ENCODE results near the gene FHDC1. TPM values are rescaled to one million over a fixed set of nuclear protein-coding genes. Genes with fewer than 3 reads are reported as not detected.

FHDC1 gene
- total RNA-seq, 3 donors from 2014 or later, result 0.05 to 0.11 TPM; not detected in 1

DNA sequence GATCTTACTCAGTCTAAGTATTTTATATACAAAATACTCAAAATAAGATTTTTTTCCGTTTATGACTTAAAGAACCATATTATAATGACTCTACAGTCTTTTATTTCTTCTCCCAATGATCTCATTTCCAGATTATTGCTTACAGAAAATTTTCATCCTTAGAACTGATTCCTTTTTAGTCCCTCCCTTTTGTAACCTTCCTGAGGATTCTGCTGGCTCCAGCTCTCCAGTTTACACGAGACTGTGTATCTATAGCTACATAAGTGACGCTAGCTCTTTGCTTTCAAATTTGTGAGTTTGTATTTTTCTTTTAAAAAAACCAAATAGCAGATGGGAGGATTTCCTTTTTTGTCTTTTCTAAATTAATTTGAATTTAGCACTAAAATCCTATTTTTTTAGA, 24.0 kb downstream of the FHDC1 start:
- DNase-seq (no peak), ATAC-seq (no peak)
- no peaks in the 10 kb centered on the region for H3K36me3 Mint-ChIP-seq (ENCODE audit: insufficient read depth)
- H3K4me3 Mint-ChIP-seq, result no peak overlapping the region
- no peaks in the 10 kb centered on the region for H3K9me3 Mint-ChIP-seq
- peaks cover 2% of the 10 kb centered on the region for H3K27me3 Mint-ChIP-seq (ENCODE audit: low read depth)
- H3K4me1 Mint-ChIP-seq (ENCODE audit: low read depth), result peaks cover 3% of the 10 kb centered on the region

- Mint-ChIP-seq H3K4me3 (no peak overlapping the region), H3K36me3 (ENCODE audit: insufficient read depth) (no peaks in the 10 kb centered on the region), H3K9me3 (no peaks in the 10 kb centered on the region), H3K27me3 (ENCODE audit: low read depth) (no peaks in the 10 kb centered on the region), H3K4me1 (ENCODE audit: low read depth) (peaks cover 3% of the 10 kb centered on the region)
- no peak for ATAC-seq
- DNase-seq, result no peak
These were observed 25.1 kb downstream of the FHDC1 start for GRCh38 chr4:152961014-152961772.

GRCh38 chr4:152961773-152962115, 25.6 kb downstream of the FHDC1 start:
- Mint-ChIP-seq H3K4me3 (no peak overlapping the region), H3K4me1 (ENCODE audit: low read depth) (peaks cover 3% of the 10 kb centered on the region), H3K27me3 (ENCODE audit: low read depth) (no peaks in the 10 kb centered on the region), H3K36me3 (ENCODE audit: insufficient read depth) (no peaks in the 10 kb centered on the region), H3K9me3 (no peaks in the 10 kb centered on the region)
- ATAC-seq (no peak), DNase-seq (no peak)

- Mint-ChIP-seq H3K36me3 (ENCODE audit: insufficient read depth) (no peaks in the 10 kb centered on the region), H3K4me3 (no peak overlapping the region), H3K27me3 (ENCODE audit: low read depth) (no peaks in the 10 kb centered on the region), H3K4me1 (ENCODE audit: low read depth) (peaks cover 3% of the 10 kb centered on the region), H3K9me3 (no peaks in the 10 kb centered on the region)
- DNase-seq, result no peak
- no peak for ATAC-seq
These were observed 26.0 kb downstream of the FHDC1 start for GRCh38 chr4:152962150-152962549.

GRCh38 chr4:152964335-152964734, 28.2 kb downstream of the FHDC1 start:
- H3K27me3 Mint-ChIP-seq (ENCODE audit: low read depth), result no peaks in the 10 kb centered on the region
- no peaks in the 10 kb centered on the region for H3K9me3 Mint-ChIP-seq
- no peaks in the 10 kb centered on the region for H3K36me3 Mint-ChIP-seq (ENCODE audit: insufficient read depth)
- DNase-seq (no peak), ATAC-seq (no peak)
- no peaks in the 10 kb centered on the region for H3K4me1 Mint-ChIP-seq (ENCODE audit: low read depth)
- H3K4me3 Mint-ChIP-seq, result no peak overlapping the region

DNA sequence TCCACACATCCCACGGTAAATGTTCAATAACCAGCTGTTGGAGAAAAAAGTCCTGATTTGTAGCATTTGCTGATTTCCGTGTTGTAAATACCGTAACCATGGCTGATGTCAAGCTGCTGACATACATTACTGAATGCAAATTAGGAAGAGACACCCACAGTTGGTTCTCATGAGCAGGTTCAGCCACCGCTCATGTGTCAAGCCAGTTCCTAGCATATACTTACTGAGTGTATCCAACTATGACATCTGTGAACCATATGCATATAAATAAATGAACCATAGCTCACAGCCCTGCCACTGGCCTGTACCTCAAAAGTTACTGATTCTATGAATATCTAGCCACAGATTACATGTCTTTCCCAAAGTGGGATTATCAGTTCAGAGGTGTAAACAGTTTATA, 29.5 kb downstream of the FHDC1 start:
- no peaks in the 10 kb centered on the region for H3K4me1 Mint-ChIP-seq (ENCODE audit: low read depth)
- ATAC-seq (no peak), DNase-seq (no peak)
- no peak overlapping the region for H3K4me3 Mint-ChIP-seq
- no peaks in the 10 kb centered on the region for H3K36me3 Mint-ChIP-seq (ENCODE audit: insufficient read depth)
- H3K27me3 Mint-ChIP-seq (ENCODE audit: low read depth), result no peaks in the 10 kb centered on the region
- H3K9me3 Mint-ChIP-seq, result no peaks in the 10 kb centered on the region

DNA sequence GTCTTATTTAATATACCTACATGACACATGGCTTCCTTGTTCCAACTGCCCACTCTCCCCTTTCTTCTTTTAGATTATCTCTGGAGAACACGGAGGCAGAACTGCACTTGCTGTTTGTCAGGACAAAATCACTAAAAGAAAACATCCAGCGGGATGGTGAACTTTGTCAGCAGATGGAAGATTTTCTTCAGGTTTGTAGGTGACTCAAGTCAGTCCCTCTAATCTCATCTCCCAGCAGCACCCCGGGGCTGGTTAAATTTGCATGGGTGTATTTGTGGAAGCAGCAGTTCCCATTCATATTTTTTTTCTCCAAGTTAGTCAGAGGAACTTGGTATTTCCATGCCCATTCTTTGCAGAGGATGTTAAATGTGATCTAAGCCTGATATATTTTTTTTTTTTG, 31.8 kb downstream of the FHDC1 start:
- Mint-ChIP-seq H3K9me3 (no peaks in the 10 kb centered on the region), H3K27me3 (ENCODE audit: low read depth) (no peaks in the 10 kb centered on the region), H3K4me3 (no peak overlapping the region), H3K36me3 (ENCODE audit: insufficient read depth) (no peaks in the 10 kb centered on the region), H3K4me1 (ENCODE audit: low read depth) (no peaks in the 10 kb centered on the region)
- ATAC-seq, result no peak
- DNase-seq, result no peak

GRCh38 chr4:152968806-152969394, 32.8 kb downstream of the FHDC1 start:
- ATAC-seq (no peak), DNase-seq (no peak)
- no peaks in the 10 kb centered on the region for H3K36me3 Mint-ChIP-seq (ENCODE audit: insufficient read depth)
- no peaks in the 10 kb centered on the region for H3K27me3 Mint-ChIP-seq (ENCODE audit: low read depth)
- no peaks in the 10 kb centered on the region for H3K4me1 Mint-ChIP-seq (ENCODE audit: low read depth)
- H3K9me3 Mint-ChIP-seq, result no peaks in the 10 kb centered on the region
- no peak overlapping the region for H3K4me3 Mint-ChIP-seq

DNA sequence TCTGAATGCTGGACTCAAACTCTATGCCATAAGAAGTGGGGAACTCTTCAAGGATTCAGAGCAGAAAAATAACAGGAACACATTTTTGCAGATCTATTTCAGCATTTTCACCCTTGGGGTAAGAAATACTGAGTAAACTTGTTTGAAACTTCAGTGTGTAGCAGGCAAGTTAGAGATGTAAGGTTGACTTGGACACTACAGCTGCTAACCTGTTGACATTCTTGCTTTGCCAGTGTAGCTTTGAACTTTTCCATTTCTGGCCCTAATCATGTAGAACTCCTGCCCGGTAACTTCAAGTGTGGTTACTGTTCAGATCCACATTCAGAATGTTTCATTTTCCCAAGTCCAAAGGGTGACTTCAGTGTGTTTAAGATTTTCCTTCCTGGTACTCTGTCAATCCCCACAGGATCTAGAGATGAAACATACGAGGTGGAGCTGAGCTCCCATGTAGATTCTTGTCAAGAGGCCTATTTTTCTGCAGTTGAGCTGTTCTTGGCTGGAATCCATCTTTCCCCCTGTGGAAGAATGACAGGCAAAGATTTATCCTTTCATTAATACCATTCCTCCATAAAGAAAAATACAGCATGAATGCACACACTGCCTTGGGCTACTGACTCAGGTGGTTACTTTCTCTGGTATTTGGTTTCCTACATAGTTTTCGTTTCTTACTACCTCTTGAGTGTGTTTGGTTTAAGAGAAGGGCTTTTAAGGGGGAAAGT, 34.1 kb downstream of the FHDC1 start:
- Mint-ChIP-seq H3K9me3 (no peaks in the 10 kb centered on the region), H3K36me3 (ENCODE audit: insufficient read depth) (no peaks in the 10 kb centered on the region), H3K4me3 (no peak overlapping the region), H3K27me3 (ENCODE audit: low read depth) (no peaks in the 10 kb centered on the region), H3K4me1 (ENCODE audit: low read depth) (no peaks in the 10 kb centered on the region)
- no peak for DNase-seq
- no peak for ATAC-seq

GRCh38 chr4:152971053-152971452, 34.9 kb downstream of the FHDC1 start:
- H3K4me3 Mint-ChIP-seq, result no peak overlapping the region
- no peak for DNase-seq
- no peaks in the 10 kb centered on the region for H3K27me3 Mint-ChIP-seq (ENCODE audit: low read depth)
- no peak for ATAC-seq
- no peaks in the 10 kb centered on the region for H3K36me3 Mint-ChIP-seq (ENCODE audit: insufficient read depth)
- H3K9me3 Mint-ChIP-seq, result no peaks in the 10 kb centered on the region
- no peaks in the 10 kb centered on the region for H3K4me1 Mint-ChIP-seq (ENCODE audit: low read depth)

GRCh38 chr4:152972821-152973628, 36.9 kb downstream of the FHDC1 start:
- Mint-ChIP-seq H3K4me3 (no peak overlapping the region), H3K4me1 (ENCODE audit: low read depth) (no peaks in the 10 kb centered on the region), H3K27me3 (ENCODE audit: low read depth) (no peaks in the 10 kb centered on the region), H3K36me3 (ENCODE audit: insufficient read depth) (no peaks in the 10 kb centered on the region), H3K9me3 (no peaks in the 10 kb centered on the region)
- ATAC-seq, result no peak
- no peak for DNase-seq

GRCh38 chr4:152973629-152974467, 37.7 kb downstream of the FHDC1 start:
- DNase-seq (no peak), ATAC-seq (no peak)
- H3K36me3 Mint-ChIP-seq (ENCODE audit: insufficient read depth), result no peaks in the 10 kb centered on the region
- no peaks in the 10 kb centered on the region for H3K27me3 Mint-ChIP-seq (ENCODE audit: low read depth)
- H3K9me3 Mint-ChIP-seq, result no peaks in the 10 kb centered on the region
- no peak overlapping the region for H3K4me3 Mint-ChIP-seq
- H3K4me1 Mint-ChIP-seq (ENCODE audit: low read depth), result no peaks in the 10 kb centered on the region

DNA sequence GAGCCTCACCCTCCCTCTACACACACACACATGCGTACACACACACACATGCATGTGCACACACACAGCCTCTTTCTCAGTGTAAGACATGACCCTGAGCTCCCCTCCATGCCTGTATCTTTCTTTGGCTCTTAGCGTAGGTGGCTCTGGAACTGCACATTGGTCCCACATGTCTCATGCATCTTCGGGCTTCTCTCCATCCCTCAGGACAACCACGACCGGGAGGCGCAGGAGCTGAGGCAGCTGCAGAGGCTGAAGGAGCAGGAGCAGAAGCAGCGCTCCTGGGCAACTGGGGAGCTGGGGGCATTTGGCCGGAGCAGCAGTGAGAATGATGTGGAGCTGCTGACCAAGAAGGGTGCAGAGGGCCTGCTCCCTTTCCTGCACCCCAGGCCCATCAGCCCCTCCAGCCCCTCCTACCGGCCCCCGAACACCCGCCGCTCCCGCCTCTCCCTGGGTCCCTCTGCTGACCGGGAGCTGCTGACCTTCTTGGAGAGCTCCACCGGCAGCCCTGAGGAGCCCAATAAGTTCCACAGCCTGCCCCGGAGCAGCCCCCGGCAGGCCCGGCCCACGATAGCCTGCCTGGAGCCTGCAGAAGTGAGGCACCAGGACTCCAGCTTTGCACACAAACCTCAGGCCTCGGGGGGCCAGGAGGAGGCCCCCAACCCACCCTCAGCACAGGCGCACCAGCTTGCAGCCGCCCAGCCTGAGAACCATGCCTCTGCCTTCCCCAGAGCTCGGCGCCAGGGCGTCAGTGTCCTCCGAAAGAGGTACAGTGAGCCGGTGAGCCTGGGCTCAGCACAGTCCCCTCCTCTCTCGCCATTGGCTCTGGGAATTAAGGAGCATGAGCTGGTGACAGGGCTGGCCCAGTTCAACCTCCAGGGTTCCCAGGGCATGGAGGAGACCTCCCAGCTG, 38.6 kb downstream of the FHDC1 start:
- no peak for ATAC-seq
- no peaks in the 10 kb centered on the region for H3K4me1 Mint-ChIP-seq (ENCODE audit: low read depth)
- H3K9me3 Mint-ChIP-seq, result no peaks in the 10 kb centered on the region
- no peak for DNase-seq
- no peaks in the 10 kb centered on the region for H3K27me3 Mint-ChIP-seq (ENCODE audit: low read depth)
- H3K4me3 Mint-ChIP-seq, result no peak overlapping the region
- H3K36me3 Mint-ChIP-seq (ENCODE audit: insufficient read depth), result no peaks in the 10 kb centered on the region

Measured in activated T-cell treated with anti-CD3 and anti-CD28 coated beads, Interleukin-2, amount 50 U/mL, for 4 hours (primary cell).